ENCODE results near the gene KRT8.

The KRT8 gene

DNA sequence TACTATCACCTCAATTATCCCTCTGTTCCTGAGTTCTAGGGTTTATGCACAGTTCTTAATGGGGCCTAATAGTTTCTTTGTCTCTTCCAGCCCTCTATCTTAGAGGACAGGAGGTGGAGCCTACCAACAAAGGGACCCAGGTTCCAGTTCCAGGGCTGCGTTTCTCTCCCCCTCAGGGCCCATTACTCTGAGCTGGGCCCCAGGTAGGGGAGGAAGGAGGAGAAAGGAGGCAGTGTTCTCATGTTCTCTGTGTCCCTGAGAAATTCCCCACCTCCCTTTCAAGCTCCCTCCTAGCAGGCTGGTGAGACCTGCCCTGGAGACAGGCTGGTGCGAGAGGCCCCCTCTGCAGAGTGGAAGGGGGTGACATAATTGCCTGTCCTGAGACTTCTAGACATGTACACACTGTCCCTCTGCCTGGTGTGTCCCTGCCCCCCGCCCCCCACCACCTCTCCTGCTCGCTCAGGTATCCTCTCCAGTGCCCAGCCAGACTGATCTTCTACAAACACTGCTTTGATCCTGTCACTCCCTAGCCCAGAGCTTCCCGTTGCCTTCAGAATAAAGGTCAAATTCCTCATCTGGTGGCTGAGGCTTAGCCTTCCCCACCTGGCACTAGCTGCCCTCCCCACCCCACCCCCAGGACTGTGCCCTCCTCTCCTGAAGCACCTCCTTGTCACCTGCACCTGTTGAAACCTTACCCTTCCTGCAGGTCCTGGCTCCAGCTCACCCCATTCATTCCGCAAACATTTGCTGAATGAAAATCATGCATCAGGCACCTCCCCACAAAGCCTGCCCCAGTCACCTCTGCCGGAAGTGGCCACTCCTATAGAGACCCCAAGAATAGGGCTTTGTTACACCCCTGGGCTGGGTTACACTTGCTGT lies 21.1 kb upstream of the KRT8 start:
- no peak for DNase-seq (ENCODE audit: low spot score)

DNA sequence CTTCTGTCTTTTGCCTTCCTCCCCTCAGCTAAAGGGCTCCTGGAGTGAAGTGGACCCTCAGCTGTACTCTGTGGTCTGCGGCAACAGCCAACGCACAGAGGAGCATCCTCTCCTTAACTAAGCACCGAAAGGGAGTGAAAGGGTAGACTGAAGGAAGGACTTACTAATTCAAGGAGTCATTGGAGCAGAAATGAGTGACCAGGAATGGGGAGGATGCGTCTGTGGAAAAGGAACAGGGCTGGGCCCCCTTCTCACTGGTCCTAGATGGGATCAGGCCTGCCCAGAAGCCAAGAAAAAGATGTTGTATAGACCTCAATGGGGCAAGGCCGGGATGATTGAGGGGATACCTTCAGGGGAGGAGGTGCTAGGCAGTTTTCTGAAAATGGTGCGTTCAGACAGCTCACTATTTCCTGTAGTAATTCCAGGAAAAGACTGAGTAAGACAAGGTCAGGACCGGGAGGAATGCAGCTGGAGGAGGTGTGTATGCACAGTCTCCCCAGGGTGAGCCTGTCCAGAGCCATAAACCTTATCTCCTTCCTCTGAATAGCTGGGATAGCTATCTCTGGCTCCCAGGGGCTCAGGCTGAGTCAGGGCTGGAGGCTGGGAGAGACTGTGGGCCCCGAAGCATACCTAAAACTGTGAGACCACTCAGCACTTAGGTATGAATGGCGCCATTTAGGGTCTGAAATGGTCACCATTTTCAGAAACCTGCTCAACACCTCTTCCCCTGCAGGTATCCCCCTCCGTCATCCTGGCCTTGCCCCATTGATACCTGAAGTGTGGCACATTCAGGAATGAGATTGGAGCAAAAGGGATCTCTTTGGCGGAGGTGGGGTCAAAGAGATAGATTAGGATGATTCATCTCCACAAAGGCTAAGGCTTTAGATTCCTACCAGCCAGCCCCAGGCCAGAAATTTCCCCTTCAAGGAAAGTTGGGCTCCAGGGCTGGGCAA lies 20.2 kb upstream of the KRT8 start:
- DNase-seq (ENCODE audit: low spot score) = peak; percentile 94

DNA sequence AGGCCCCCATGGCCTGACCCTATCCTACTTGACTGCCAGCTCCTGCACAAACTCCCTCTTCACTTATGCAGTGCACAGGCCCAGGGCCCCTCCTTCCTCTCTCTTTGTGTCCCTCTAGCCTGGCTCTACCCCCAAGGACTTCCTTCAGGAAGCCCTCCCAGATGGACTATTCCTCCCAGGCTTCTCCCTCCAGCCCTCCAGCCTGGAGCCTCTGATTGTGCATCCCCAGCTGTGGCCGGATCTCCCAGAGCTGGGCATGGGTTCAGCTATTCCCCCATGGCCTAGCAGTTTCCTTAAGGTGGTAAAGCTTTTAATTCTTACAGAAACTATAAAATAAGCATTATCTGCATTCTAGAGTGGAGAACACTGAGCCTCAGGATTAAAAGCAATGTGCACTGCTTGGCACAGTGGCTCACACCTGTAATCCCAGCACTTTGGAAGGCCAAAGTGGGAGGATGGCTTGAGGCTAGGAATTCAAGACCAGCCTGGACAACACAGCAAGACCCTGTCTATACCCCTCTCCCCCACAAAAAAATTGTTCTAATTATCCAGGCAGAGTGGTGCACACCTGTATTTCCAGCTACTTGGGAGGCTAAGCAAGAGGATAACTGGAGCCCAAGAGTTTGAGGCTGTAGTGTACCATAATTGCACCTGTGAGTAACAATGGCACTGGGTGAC lies 16.8 kb upstream of the KRT8 start:
- DNase-seq (ENCODE audit: low spot score) = no peak

DNA sequence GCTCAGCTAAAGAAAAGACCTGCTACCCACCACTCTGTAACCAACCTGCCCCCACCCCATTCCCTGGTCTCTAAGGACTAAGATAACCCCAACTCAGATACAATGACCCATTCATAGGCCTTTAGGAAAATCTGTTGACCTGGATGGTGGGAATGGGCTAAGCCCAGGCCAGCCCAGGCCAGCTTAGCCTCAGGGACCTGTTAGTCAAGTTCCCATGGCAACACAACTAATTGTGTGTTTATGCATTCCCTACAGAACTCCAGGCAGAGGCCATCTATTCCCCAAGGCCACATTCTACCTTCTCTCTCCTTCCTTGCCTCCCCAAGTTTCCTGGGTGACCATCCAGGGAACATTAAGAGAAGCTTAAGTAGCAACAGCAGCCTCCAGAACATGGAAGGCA lies 16.1 kb upstream of the KRT8 start:
- peak; percentile 48 for DNase-seq (ENCODE audit: low spot score)

DNA sequence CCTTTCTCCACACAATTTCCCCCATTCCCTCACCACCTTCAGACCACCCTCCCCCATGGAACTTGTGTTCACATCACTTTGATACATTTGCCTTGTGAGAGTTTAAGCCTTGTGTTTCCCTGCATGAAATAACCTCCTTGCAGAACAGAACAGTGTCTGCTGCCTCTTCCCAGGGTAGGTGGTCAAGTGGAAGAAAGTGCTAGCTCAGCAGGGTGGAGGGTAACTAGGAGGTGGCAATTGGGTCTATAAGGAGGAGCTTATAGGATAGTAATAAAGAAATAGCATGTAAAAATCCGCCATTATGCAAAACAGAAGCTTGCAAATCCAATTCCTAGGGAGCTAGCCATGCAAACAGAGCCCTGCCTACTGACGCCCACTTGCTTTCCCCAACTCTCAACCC lies 13.9 kb upstream of the KRT8 start:
- no peak for DNase-seq (ENCODE audit: low spot score)

DNA sequence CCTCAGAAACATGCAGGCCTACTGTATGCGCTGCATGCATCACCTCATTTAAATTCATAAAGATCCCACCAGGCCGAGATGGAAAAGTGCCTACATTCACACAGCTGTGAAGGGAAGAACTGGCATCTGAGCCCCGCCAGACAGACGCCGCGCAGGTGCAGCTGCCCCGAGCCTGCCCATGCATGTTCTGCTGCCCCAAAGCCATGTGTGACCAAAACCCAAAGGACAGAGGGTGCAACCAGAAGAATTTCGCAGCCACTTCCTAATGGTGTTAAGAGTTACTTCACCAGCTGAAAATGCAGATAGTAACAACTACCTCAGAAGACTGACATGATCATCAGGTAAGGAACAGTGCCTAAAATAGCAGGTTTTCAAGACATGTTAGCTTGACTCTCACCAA lies 13.5 kb upstream of the KRT8 start:
- DNase-seq (ENCODE audit: low spot score) = no peak

DNA sequence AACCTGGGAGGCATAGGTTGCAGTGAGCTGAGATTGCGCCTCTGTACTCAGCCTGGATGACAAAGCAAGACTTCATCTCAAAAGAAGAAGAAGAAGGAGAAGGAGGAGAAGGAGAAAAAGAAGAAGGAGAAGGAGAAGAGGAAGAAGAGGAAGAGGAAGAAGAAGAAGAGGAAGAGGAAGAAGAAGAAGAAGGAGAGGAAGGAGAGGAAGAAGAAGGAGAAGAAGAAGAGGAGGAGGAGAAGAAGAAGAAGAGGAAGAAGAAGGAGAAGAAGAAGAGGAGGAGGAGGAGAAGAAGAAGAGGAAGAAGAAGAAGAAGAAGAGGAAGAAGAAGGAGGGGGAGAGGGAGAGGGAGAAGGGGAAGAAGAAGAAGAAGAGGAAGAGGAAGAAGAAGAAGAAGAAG lies 12.9 kb upstream of the KRT8 start:
- DNase-seq (ENCODE audit: low spot score) = no peak

DNA sequence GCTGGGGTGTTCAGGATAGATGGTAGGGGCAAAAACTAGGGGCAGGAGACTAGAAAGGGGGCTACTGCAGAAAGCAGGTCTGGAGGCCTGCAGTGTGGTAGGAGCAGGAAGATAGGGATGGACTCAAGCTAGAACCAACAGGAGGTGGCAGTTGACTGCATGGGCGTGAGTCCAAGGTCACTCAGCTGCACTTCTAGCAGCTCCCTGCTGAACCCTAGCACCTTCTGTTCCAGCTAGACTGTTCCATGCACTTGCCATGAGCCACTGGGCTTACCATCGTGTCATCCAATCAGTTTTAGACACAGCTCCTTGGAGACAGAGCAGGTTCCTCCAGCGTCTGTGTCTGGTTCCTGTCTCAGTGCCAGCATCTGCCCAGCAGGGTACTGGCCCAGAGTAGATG lies 11.3 kb upstream of the KRT8 start:
- DNase-seq (ENCODE audit: low spot score) = no peak

DNA sequence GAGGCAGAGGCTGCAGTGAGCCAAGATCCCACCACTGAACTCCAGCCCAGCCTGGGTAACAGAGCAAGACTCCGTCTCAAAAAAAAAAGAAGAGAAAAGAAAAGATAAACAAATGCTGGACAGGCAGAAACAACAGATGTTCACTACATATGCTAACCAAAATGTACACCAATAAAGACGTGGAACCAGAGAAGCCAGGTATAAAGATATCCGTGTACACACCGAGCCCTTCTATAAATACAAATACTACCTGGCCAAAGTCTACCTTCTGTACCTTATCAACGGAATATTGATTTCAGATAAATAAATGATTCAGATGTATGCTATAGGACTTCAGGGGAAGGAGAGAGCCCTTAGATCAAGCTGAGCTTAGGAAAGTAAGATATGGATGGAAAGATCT lies 10.8 kb upstream of the KRT8 start:
- no peak for DNase-seq (ENCODE audit: low spot score)

DNA sequence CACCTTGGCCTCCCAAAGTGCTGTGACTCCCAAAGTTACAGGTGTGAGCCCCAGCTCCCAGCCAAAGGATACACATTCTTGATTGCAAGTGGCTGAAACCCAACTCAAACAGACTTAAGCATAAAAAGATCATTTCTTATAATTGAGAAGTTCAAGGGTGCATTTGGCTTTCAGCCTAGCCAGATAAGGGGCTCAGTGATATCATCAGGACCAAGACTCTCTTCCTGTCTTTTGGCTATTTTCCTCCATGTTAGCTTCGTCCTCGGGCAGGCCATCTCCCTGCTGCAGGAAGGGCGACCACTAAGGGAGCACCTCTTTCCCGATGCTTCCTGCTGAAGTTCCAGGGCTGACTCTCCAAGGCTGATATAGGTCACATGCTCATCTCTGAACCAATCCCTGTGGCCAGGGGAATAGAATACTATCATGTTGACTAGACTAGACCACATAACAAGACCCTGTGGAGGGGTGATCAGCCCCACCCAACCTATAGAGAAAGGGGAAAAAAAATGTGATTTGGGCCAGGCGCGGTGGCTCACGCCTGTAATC lies 9.8 kb upstream of the KRT8 start:
- no peak for DNase-seq (ENCODE audit: low spot score)

DNA sequence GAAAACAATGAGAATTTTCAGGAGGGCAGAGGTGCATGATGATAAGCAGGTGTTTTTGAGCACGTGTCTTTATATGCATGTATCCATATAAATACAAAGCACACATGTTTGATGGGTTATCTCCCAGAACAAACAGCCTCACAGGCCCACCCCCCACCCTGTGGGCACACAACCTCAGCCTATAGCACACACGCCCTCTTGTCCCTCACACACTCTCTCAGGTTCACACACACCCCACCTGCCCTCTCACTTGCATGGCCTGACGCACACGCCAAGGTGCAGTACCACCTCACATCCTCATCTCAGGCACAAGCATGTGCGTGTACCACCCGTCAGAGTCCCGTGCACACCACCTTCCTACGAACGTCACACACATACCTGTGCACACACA lies 8.6 kb upstream of the KRT8 start:
- DNase-seq (ENCODE audit: low spot score) = no peak

DNA sequence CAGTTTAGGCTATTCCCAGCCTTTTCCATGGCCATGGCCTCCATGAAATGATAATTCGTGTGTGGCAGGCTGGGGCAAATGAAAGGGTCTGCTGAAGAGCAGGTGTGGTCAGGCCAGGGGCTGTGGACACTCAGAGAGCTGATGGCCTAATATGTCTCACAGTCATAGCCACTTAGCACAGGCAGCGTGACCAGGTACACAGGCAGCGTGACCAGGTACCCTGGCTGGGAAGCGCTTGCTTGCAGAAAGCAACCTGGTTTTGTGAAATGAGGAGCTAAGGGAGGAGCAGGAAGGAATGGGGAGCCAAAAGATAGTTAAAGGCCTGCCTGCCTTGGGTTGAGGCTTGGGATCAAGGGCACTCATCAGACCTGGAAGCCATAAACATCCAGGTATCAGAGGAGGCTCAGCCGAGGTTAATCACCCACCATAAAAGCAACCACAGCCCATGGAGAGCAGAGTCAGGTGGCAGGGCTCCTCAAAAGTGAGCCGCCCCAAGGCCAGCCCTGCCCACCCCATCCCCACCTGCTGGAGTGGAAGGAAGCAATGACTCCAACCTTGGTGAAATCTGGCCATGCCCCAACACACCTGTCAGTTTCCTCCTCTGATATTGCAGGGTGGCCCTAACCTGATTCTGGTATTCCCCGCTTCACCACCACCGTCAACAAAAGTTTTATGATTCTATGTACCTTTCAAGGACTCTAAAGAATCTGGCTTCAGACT lies 8.0 kb upstream of the KRT8 start:
- no peak for DNase-seq (ENCODE audit: low spot score)

DNA sequence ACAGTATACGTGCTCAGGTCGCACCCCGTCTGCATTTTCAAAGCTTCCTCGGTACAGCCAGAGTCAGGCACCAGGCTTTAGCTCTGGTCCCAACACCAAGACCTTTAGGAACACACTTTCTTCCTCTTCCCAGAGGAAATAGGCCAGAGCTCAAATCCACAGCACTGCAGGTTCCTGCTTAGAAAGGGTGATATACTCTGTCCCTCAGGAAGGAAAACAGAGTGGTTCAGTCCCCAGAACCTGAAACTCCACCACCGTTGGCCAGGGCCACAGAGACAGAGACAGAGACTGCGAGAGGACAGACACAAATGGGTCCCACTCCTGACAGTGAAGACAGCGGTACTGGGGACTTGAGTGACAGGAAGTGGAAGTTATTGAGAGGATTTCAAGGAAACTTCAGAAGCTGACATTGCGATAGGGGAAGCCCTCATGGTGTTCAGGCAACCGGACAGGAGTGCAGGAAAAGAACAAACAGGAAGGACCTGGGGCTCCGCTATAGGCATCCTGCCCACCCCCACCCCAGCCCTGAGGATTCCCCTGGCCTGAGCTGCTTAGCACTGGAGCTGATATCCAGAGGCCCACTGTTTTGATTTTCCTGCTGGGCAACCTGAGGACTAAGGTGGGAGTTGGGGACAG lies 5.5 kb upstream of the KRT8 start:
- no peak for DNase-seq (ENCODE audit: low spot score)

DNA sequence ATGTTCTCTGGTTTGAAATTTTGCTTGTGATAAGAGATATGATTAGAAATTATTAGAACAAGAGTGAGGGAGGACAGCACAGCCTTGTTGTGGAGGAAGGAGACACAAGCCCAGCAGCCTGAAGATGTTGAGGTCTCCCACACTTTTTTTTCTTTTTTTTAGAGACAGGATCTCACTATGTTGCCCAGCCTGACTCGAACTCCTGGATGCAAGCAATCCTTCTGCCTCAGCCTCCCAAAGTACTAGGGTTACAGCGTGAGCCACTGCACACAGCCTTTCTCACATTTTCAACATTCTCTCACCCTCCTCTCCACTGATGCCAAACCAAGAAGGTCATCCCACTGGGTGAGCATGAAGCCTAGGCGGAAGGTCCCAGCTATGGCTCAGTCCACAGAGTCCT lies 4.9 kb upstream of the KRT8 start:
- no peak for DNase-seq (ENCODE audit: low spot score)

DNA sequence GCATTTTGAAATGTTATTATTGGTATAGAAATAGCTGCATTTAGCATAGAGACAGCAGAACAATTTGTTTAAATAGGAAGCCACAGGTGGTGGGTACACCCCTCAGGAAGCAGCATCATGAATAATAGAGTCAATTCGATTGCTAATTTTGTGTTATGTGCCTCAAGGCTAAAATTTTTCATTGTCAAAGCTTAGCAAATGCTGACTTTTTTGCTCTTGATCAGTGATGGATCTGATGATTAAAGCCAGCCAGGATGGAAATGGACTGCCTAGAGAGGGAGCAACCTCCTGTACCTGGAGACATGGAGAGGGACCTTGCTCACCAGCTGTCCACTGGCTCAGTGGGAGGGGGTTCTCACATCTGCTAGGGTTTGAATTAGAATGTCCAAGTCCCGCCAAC lies 4.5 kb upstream of the KRT8 start:
- DNase-seq (ENCODE audit: low spot score) = no peak

DNA sequence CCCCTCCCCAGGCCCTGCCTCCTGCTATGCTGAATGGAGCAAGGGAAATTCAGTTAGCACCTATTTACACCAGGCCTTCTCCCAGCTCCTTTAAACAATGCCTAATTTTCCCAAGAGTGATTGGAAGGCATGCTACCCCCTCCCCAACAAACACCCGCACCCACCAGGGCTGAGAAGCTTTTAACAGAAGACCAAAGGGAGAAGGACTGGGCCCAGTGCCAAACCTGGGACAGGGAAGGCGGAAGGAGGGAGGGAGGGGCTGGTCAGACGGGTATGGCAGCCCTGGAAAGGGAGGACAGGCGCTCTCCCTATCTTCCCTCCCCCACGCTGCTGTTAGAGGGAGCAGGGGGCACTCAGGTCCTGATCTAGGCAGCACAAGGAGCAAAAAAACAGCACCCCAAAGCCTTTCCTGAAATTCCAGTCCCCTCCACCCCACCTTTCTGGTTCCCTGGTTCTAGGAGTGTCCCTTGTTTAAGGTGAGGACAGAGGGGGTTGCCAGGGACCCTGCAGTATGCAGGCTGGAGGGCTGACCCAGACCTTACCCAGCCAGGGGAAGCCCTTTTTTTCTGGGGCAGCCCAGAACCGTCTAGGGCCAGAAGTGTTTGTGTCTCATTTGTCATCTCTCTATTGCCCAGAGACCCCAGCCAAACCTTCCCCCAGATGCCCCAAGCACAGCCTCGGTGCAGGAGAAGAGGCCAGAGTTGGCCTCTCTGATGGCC lies 2.4 kb upstream of the KRT8 start:
- DNase-seq (ENCODE audit: low spot score) = no peak

DNA sequence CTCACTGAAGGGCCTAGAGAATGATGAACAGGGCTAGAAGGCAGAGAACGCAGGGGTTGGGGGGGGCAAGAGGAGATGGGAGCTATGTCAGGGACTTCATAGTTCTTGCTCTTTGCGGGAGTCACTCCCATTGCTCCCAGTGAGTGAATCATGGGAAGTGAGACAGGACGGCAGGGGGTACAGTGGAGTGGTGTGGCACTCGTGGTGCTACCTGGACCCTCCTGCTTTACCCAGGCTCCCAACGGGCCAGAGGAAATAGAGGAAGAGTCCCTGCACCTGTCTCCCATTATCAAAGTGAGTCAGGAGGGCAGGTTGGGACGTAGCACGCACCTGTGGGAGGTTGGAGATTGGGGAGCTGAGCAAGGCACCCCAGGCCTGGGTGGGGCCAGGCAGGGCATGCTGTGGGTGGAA lies 1.3 kb upstream of the KRT8 start:
- DNase-seq (ENCODE audit: low spot score) = no peak

DNA sequence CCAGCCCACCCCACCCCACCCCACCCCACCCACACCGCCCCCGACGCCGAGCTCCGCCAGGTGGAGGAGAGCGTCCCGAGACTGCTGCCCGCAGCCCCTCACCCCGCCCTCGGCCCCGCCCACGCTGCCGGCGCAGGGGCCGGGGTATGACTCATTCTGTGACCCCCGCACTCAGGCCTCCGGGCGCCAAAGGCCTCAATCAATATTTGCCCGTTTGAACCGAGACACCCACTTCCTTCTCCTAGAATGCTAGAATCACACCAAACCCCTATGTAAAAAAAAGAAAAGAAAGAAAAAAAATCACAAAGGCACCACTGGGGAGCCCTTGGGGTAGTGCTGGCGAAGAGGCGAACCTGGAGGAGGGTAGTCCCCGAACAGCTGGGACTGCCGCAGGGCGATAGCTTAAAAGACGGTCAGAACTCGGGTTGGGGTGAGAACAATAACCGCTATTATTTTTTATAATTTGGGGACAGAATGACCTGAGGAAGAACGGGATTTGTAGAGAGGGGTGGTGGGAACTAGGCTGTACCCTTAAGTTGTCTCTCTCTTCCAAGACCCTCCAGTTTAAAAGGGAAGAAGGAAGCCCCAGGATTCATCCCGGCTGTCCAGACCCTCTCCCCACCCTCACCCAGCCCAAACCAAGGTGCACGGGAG lies 894 bp downstream of the KRT8 start:
- no peak for DNase-seq (ENCODE audit: low spot score)

DNA sequence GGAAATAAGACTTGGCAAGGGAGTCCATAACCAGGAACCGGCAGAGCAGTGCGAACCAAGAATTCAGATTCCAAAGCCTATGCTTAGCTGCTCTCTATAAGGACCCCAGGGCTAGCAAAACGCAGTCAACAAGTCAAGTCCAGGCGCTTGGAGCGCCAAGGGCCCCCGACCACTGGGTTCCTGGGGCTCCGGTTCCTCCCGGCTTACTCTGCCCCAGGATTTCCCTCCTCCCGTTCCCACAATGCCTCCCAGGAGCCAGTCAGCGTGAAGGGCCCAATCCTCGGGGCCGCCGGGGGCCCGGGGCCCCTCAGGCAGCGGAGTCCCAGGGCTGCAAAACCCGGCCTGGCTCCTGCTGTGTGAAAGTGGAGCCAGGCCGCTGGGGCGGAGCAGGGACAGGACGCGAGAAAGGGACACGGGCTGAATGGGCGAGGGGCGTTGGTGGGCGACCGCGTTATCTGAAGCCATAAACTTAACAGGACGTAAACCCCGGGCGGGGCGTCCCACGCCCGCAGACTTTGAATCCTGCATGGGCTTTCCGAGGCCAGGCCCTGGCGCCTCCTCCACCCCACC lies 1.5 kb downstream of the KRT8 start:
- no peak for DNase-seq (ENCODE audit: low spot score)

Measured in hepatic stellate cell (primary cell).